GM21529 (cell line): ENCODE results near the gene NCOR1.

Experiments
- ATAC-seq: cut with Tn5 transposase; IDR thresholded peaks from one replicate; pipeline ENCODE4 v1.9.1; 2021; ENCODE audit not compliant: unreplicated experiment

Gene NCOR1

DNA sequence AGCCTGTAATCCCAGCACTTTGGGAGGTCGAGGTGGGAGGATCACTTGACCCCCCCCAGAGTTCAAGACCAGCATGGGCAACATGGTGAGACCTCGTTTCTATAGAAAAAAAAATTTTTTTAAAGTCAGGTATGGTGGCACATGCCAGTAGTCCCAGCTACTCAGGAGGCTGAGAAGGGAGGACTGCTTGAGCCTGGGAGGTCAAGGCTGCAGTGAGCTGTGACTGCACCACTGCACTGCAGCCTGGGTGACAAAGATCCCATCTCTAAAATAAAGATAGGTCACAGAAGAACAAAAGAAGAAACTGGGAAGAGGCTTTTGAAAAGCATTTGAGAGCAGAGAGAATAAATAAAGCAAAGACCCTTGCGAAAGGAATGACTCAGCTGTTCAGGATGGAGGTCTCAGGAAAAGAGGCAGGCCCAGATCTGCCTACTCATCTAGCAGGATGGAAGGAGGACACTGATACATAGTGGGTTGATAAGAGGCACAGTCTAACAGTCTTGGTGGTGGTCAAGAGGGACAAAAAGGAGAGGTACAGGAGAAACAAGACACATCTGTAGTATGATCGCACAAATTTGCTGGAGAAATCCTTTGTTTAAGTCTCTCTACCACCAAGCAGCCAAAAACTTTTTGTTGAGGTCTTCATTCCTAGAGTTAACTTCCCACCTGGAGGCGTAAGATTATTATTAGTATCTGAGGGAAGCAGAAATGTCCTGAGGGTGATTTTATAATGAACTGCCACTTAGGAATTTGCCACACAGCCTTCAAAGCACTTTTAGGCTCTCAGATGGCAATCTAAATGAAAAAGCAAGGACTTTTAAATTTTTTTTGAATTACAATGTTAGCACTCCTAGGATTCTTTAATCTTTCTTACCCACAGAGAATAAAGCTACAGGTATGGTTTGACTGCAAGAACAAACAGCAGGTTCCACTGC is 233.4 kb downstream of the NCOR1 start:
- no peak for ATAC-seq

DNA sequence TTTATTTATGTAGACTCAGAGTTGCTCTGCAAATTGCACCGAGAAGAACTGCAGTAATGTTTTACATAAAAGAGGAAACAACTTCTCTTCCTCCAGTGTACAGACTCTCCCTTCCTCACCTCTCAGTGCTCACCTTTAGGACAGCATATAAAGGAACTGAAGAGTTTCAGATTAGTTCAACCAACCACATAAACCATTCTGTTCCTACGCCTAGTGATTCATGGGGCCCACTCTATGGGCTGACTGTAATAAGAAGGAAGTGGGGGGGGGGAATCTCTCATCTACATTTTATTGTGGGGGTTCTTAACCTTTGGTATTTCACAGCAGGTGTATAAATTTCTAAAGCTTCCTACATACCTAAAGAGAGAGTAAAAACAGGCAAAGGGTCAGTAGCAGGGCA is 234.1 kb downstream of the NCOR1 start:
- ATAC-seq = peak; percentile 97
